H1 (cell line): ENCODE measurements around the gene ICOSLG. TPM values are rescaled to one million over a fixed set of nuclear protein-coding genes. Genes with fewer than 3 reads are reported as not detected.

Source experiments
- CTCF ChIA-PET: fragments of 300-600 bp; sonication (Branson Sonifier 250); formaldehyde crosslinking; loops from one replicate; lab custom pipeline; 2021; ENCODE audit not compliant: partially characterized antibody; lab: Charles Lee
- POLR2A ChIA-PET: fragments of 300-600 bp; sonication (Branson Sonifier 250); formaldehyde crosslinking; loops from one replicate; lab custom pipeline; 2021; ENCODE audit warnings: inconsistent platforms; ENCODE audit not compliant: partially characterized antibody; lab: Charles Lee
- DNase-seq, 2 experiments: peaks; one replicate each; pipeline versions ENCODE4 v3.0.0 to v3.0.0-alpha.2; 2010 to 2022; ENCODE audit warnings: low spot score in 2 of 2, low read depth in 1 of 2, mixed read lengths in 1 of 2
- FAIRE-seq: peaks from 2 replicates; lab custom pipeline; 2011; peaks lifted over from hg19 to GRCh38; lab: Jason Lieb, UNC
- H2AFZ ChIP-seq: 2 replicates; pipeline ENCODE4 v1.8.1; 2012; ENCODE audit warnings: low read length, inconsistent platforms
- H2AK5ac ChIP-seq: 2 replicates; pipeline ENCODE4 v1.6.1; 2013; ENCODE audit warnings: low read depth, low read length
- H2BK120ac ChIP-seq: replicated peaks from 2 replicates; pipeline ENCODE3; 2013; ENCODE audit warnings: low read depth, low read length, inconsistent platforms
- H2BK12ac ChIP-seq: 2 replicates; pipeline ENCODE4 v1.6.1; 2013; ENCODE audit warnings: low read depth, low read length
- H2BK15ac ChIP-seq: 2 replicates; pipeline ENCODE4 v1.6.1; 2013; ENCODE audit warnings: low read length
- H2BK20ac ChIP-seq: 2 replicates; pipeline ENCODE4 v1.6.1; 2013; ENCODE audit warnings: low read length
- H2BK5ac ChIP-seq: 2 replicates; pipeline ENCODE4 v1.6.1; 2013; ENCODE audit warnings: low read depth, low read length
- H3K14ac ChIP-seq: 2 replicates; pipeline ENCODE4 v1.6.1; 2013; ENCODE audit warnings: inconsistent platforms; ENCODE audit not compliant: insufficient read length
- H3K18ac ChIP-seq: 2 replicates; pipeline ENCODE4 v1.6.1; 2013; ENCODE audit warnings: low read length; ENCODE audit errors: extremely low read depth
- H3K23ac ChIP-seq: 2 replicates; pipeline ENCODE4 v1.6.1; 2013; ENCODE audit warnings: inconsistent platforms; ENCODE audit not compliant: insufficient read length
- H3K23me2 ChIP-seq: 2 replicates; pipeline ENCODE4 v1.6.1; 2013; ENCODE audit warnings: low read depth, low read length
- H3K27ac ChIP-seq: 2 replicates; pipeline ENCODE4 v1.6.1; 2011; ENCODE audit warnings: low read depth, low read length, inconsistent platforms
- H3K27me3 ChIP-seq, 4 experiments: replicated peaks in 1 of 4; 1 replicate in 1 of 4; 2 replicates in 3 of 4; pipeline versions ENCODE4 v1.6.1 to v1.8.1; 2011 to 2013; ENCODE audit warnings: low read length in 3 of 4, mild to moderate bottlenecking in 3 of 4, inconsistent platforms in 2 of 4, mixed read lengths in 2 of 4, moderate library complexity in 1 of 4; ENCODE audit not compliant: control insufficient read depth in 3 of 4, insufficient read depth in 3 of 4; ENCODE audit errors: extremely low read depth in 1 of 4
- H3K36me3 ChIP-seq, 4 experiments: 2 replicates each; pipeline versions ENCODE4 v1.6.1 to v1.8.1; 2011 to 2013; ENCODE audit warnings: mild to moderate bottlenecking in 4 of 4, low read length in 3 of 4, moderate library complexity in 2 of 4, control low read depth in 1 of 4, inconsistent platforms in 1 of 4; ENCODE audit not compliant: insufficient read depth in 4 of 4, control insufficient read depth in 2 of 4
- H3K4ac ChIP-seq: replicated peaks from 2 replicates; pipeline ENCODE3; 2013; ENCODE audit warnings: low read length, low read depth, mixed read lengths, inconsistent platforms; ENCODE audit not compliant: insufficient read length
- H3K4me1 ChIP-seq, 4 experiments: replicated peaks in 1 of 4; 1 replicate in 1 of 4; 2 replicates in 3 of 4; pipeline versions ENCODE4 v1.6.1 to v1.8.1; 2011 to 2013; ENCODE audit warnings: low read length in 3 of 4, inconsistent platforms in 2 of 4, mixed read lengths in 1 of 4; ENCODE audit not compliant: insufficient read depth in 4 of 4, control insufficient read depth in 3 of 4
- H3K4me2 ChIP-seq, 2 experiments: 2 replicates each; pipeline versions ENCODE4 v1.6.1 to v1.8.1; 2011 to 2013; ENCODE audit warnings: low read depth in 2 of 2, low read length in 2 of 2, control low read depth in 1 of 2, inconsistent platforms in 1 of 2, mild to moderate bottlenecking in 1 of 2; ENCODE audit not compliant: insufficient read depth in 1 of 2
- H3K4me3 ChIP-seq, 4 experiments: fragments of 200-600, 300-600 bp in 1 of 4; sonication (generic), shearing (Covaris generic), sonication (Bioruptor Twin) in 1 of 4; 2 replicates each; pipeline versions ENCODE4 v1.5.1 to v1.8.1; 2011 to 2016; ENCODE audit warnings: low read length in 4 of 4, low read depth in 3 of 4, control low read depth in 2 of 4, inconsistent platforms in 2 of 4, mild to moderate bottlenecking in 2 of 4, mixed read lengths in 1 of 4, moderate library complexity in 1 of 4; ENCODE audit not compliant: insufficient read depth in 2 of 4; ENCODE audit errors: extremely low read depth in 1 of 4
- H3K56ac ChIP-seq: replicated peaks from 2 replicates; pipeline ENCODE3; 2013; ENCODE audit warnings: low read depth, mild to moderate bottlenecking, mixed read lengths, low read length, inconsistent platforms; ENCODE audit not compliant: insufficient read length
- H3K79me1 ChIP-seq: 2 replicates; pipeline ENCODE4 v1.6.1; 2013; ENCODE audit warnings: low read depth, low read length, control low read depth
- H3K79me2 ChIP-seq, 2 experiments: 2 replicates each; pipeline versions ENCODE4 v1.6.1 to v1.8.1; 2012 to 2013; ENCODE audit warnings: low read length in 2 of 2, mild to moderate bottlenecking in 2 of 2, inconsistent platforms in 1 of 2; ENCODE audit not compliant: insufficient read depth in 2 of 2, control insufficient read depth in 1 of 2
- H3K9ac ChIP-seq, 4 experiments: replicated peaks in 1 of 4; 1 replicate in 1 of 4; 2 replicates in 3 of 4; pipeline versions ENCODE4 v1.6.1 to v1.8.1; 2011 to 2013; ENCODE audit warnings: low read depth in 3 of 4, low read length in 3 of 4, control low read depth in 2 of 4, mild to moderate bottlenecking in 2 of 4, moderate library complexity in 2 of 4, inconsistent platforms in 1 of 4; ENCODE audit errors: extremely low read depth in 1 of 4
- H3K9me3 ChIP-seq, 2 experiments: 2 replicates each; pipeline versions ENCODE4 v1.6.1 to v1.8.1; 2012 to 2013; ENCODE audit warnings: mild to moderate bottlenecking in 2 of 2, moderate library complexity in 2 of 2, control low read depth in 1 of 2, inconsistent platforms in 1 of 2, low read depth in 1 of 2, low read length in 1 of 2, mixed read lengths in 1 of 2; ENCODE audit not compliant: insufficient read depth in 2 of 2
- H4K20me1 ChIP-seq, 2 experiments: replicated peaks in 1 of 2; 2 replicates each; pipeline versions ENCODE3 to v1.8.1; 2011 to 2013; ENCODE audit warnings: inconsistent platforms in 2 of 2, low read length in 2 of 2, mild to moderate bottlenecking in 1 of 2; ENCODE audit not compliant: insufficient read depth in 2 of 2, control insufficient read depth in 1 of 2
- H4K5ac ChIP-seq: 2 replicates; pipeline ENCODE4 v1.6.1; 2013; ENCODE audit warnings: low read length, low read depth, mixed read lengths, inconsistent platforms; ENCODE audit not compliant: insufficient read length
- H4K8ac ChIP-seq: 2 replicates; pipeline ENCODE4 v1.8.0; 2013; ENCODE audit warnings: mild to moderate bottlenecking, moderate library complexity, low read length, inconsistent platforms; ENCODE audit not compliant: insufficient read depth; ENCODE audit errors: extremely low read depth
- H4K91ac ChIP-seq: replicated peaks from 2 replicates; pipeline ENCODE3; 2013; ENCODE audit warnings: low read length, mixed read lengths, inconsistent platforms; ENCODE audit not compliant: insufficient read length
- CBX5 ChIP-seq: fragments of 300-800, 300-1000 bp; sonication (generic); IDR thresholded peaks from 2 replicates; pipeline ENCODE4 v1.7.1; 2016; ENCODE audit warnings: antibody characterized with exemption, low read length, low read depth
- CHD2 ChIP-seq: IDR thresholded peaks from 2 replicates; pipeline ENCODE4 v1.6.1; 2012; ENCODE audit warnings: low read length, improper control_type of control experiment
- JUN ChIP-seq: IDR thresholded peaks from 2 replicates; pipeline ENCODE4 v1.6.1; 2011; ENCODE audit warnings: low read depth, mild to moderate bottlenecking, improper control_type of control experiment, low read length
- PHF8 ChIP-seq: fragments of 200-600 bp; sonication (generic); conservative IDR thresholded peaks from 2 replicates; pipeline ENCODE4 v1.7.1; 2012; ENCODE audit warnings: low read depth, mild to moderate bottlenecking, inconsistent platforms, low read length, moderate library complexity
- WGBS, 2 experiments: shearing (Covaris generic) in 1 of 2; methylation state at CpG; one replicate each; pipeline versions ENCODE4 v1.1.6 to v1.1.7; 2013 to 2015; ENCODE audit warnings: low lambda C conversion rate in 2 of 2, mixed read lengths in 2 of 2, inconsistent platforms in 1 of 2, low coverage in 1 of 2, missing lambda C conversion rate in 1 of 2; ENCODE audit not compliant: insufficient replicate concordance in 2 of 2, insufficient coverage in 1 of 2, insufficient read length in 1 of 2; ENCODE audit errors: extremely low coverage in 1 of 2, missing lambda C conversion rate in 1 of 2; 5-methylcytosine and 5-hydroxymethylcytosine counted together
- polyA plus RNA-seq, 7 experiments: library from polyadenylated mRNA; depleted of rRNA in 3 of 7; stranded (reverse) in 5 of 7; unstranded in 2 of 7; fragments of >200 nt in 5 of 7; fragments of 200-250 nt in 2 of 7; gene quantifications; 1 replicate in 5 of 7; 2 replicates in 1 of 7; 4 replicates in 1 of 7; pipeline versions ENCODE4 v1.2.1 to v1.2.3, GENCODE V29; 2011 to 2013; ENCODE audit warnings: missing spikeins in 2 of 7, mixed read lengths in 2 of 7
- total RNA-seq: library from RNA; stranded (reverse); fragmentation: NEBNext Ultra II Directional; extraction: Animal tissue kit (Norgen Biotek cat#: 25700); gene quantifications from 2 replicates; pipeline ENCODE4 v1.2.1, GENCODE V29; 2021

ICOSLG gene
- total and polyA plus RNA-seq, 2 of the 8 experiments (the other 6 are each of a cell fraction or from before 2014, with no cell fraction given) = 2.3 to 5.5 TPM

- FAIRE-seq = no peak
- peak overlapping the region; percentile 22; the same call in 1 of the 2 replicates for H2AFZ ChIP-seq
- CTCF ChIA-PET = interaction anchor here (1.7 kb wide), 1 partner anchor 26 kb away, joined by 7 read pairs; no protein-coding TSS in a partner anchor
- TF ChIP-seq PHF8 = no peak
- TF ChIP-seq JUN = no peak
- no peak for TF ChIP-seq CHD2
- TF ChIP-seq CBX5 = no peak
Measured at GRCh38 chr21:44271558-44272283, 31.0 kb upstream of the ICOSLG start.

More at GRCh38 chr21:44271558-44272283, 31.0 kb upstream of the ICOSLG start:
- 85% methylated on average over 17 of the region's 18 CpGs; no CpG with 5 or more reads in 1 of the 2 experiments for WGBS, 2 experiments
- H2BK5ac ChIP-seq = no peak overlapping the region
- H3K9me3 ChIP-seq = no peaks in the 10 kb centered on the region
- no peak overlapping the region for H2AK5ac ChIP-seq
- no peak overlapping the region for H4K91ac ChIP-seq
- H3K79me2 ChIP-seq = no peaks in the 10 kb centered on the region
- H4K5ac ChIP-seq = no peak overlapping the region
- H3K23ac ChIP-seq = no peak overlapping the region
- H3K79me1 ChIP-seq = no peaks in the 10 kb centered on the region
- peak overlapping the region; percentile 38 for H3K4ac ChIP-seq
- H2BK15ac ChIP-seq = no peak overlapping the region
- no peak overlapping the region for H3K4me2 ChIP-seq
- H4K20me1 ChIP-seq = no peaks in the 10 kb centered on the region
- no peak for DNase-seq
- no peak overlapping the region for H3K18ac ChIP-seq
- H3K23me2 ChIP-seq = no peaks in the 10 kb centered on the region; the same call in 1 of the 2 replicates
- 0 out of 2 replicates have a peak overlapping the region, but pooled peaks have one; percentile 17 for H2BK12ac ChIP-seq
- H3K27me3 ChIP-seq = no peaks in the 10 kb centered on the region
- no peak overlapping the region for H3K9ac ChIP-seq
- H3K27ac ChIP-seq = no peak overlapping the region
- H4K8ac ChIP-seq = peak overlapping the region; percentile 57
- H2BK20ac ChIP-seq = no peak overlapping the region
- POLR2A ChIA-PET = no interaction called here
- no peak overlapping the region for H2BK120ac ChIP-seq
- H3K14ac ChIP-seq = no peak overlapping the region
- H3K4me1 ChIP-seq = no peaks in the 10 kb centered on the region; a peak in 2 of 7 replicates
- no peak overlapping the region for H3K56ac ChIP-seq
- H3K36me3 ChIP-seq = no peaks in the 10 kb centered on the region
- no peak overlapping the region for H3K4me3 ChIP-seq
